ENCODE data around the gene ATXN1. TPM values are rescaled to one million over a fixed set of nuclear protein-coding genes. Genes with fewer than 3 reads are reported as not detected.

Gene ATXN1
- total and polyA plus RNA-seq, 2 of the 13 experiments (the other 11 are each of a cell fraction or from before 2014, with no cell fraction given): 20.7 to 39.5 TPM

DNA sequence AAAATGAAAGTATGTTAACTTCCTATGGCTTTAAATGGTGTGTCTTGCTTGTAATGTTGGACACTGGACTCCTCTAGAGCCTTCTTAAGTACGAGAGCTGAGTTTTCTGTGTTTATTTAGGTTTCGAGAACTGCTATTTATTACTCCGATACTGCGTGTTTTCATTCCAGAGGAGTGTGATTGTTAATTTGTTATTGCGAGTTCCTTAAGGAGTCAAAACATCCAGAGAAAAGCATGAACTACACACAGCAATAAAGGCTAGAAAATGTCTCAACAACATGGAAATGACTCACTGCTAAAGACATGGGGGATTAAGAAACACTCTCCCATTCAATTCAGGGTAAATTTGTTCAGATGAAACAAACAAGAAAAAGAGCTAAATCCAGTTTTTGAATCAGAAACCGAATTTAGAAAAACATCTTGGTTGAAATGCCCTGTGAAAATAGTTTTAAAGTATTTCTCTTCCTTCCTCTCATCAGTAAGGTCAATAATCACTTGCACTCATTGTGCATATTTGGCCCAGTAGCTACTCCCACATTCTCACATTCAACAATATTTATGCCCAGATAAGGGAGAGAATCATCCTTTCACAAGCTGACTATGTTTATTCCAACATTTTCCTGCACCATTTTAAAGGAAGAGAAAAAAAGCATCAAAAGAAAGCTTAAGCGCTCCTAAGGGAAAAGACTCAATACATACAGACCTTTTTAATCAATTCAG, 36.0 kb downstream of the ATXN1 start (continued):
- no peak for TF ChIP-seq PATZ1 (CRISPR knock-in tag; IDR thresholded peaks at IDR 0.05)
- TF ChIP-seq CEBPB (IDR thresholded peaks at IDR 0.05; ENCODE audit: borderline replicate concordance, low read depth, low read length): peak; percentile 11; the same call in 1 of the 2 replicates
- no peak for TF ChIP-seq KLF13 (CRISPR knock-in tag; IDR thresholded peaks at IDR 0.05)
- TF ChIP-seq ZNF230 (CRISPR knock-in tag; IDR thresholded peaks at IDR 0.05): no peak
- TF ChIP-seq FOXA3 (CRISPR knock-in tag; IDR thresholded peaks at IDR 0.05): peak; percentile 3; the same call in 1 of the 2 replicates
- no peak for TF ChIP-seq SNAI1 (CRISPR knock-in tag; IDR thresholded peaks at IDR 0.05; ENCODE audit: borderline replicate concordance)
- TF ChIP-seq, protein P1, sequence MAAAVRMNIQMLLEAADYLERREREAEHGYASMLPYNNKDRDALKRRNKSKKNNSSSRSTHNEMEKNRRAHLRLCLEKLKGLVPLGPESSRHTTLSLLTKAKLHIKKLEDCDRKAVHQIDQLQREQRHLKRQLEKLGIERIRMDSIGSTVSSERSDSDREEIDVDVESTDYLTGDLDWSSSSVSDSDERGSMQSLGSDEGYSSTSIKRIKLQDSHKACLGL (CRISPR knock-in tag; IDR thresholded peaks at IDR 0.05): no peak
- no peak for TF ChIP-seq DNMT1 (CRISPR knock-in tag; IDR thresholded peaks at IDR 0.05)
- no peak for TF ChIP-seq ELF4 (CRISPR knock-in tag; IDR thresholded peaks at IDR 0.05; ENCODE audit: borderline replicate concordance)
- TF ChIP-seq TEAD2 (CRISPR knock-in tag; IDR thresholded peaks at IDR 0.05): no peak

DNA sequence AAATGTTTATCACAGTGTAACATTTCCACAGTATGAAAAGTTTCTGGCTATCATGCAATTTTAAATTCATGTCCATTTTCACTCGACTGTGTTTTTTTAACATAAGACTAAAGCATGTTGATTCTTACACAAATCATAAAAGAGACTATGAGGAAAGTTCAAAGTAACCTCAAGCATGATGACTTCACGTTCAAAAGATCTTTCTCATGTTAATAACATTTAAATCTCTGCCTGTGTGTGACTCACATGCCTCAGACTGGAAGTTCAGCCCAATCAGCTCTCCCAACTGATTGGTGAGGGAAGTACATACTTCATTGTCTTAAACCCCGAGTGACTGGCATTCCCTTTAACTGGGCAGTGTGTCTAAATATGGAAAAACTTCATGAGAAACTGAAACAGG, 37.4 kb downstream of the ATXN1 start:
- Histone ChIP-seq H3K27ac (ENCODE audit: extremely low read length, insufficient read depth, low read length) (peak overlapping the region; percentile 6), H3K4me3 (replicated peaks in 1 of 3; ENCODE audit: insufficient read depth in 1 of 3, low read depth in 2 of 3, low read length in 3 of 3) (no peak overlapping the region), H3K9me3 (ENCODE audit: low read length) (no peaks in the 10 kb centered on the region), H4K20me1 (ENCODE audit: insufficient read depth, low read length) (no peaks in the 10 kb centered on the region), H3K4me2 (ENCODE audit: low read depth, low read length) (no peak overlapping the region), H2AFZ (ENCODE audit: low read length) (no peak overlapping the region), H3K4me1 (ENCODE audit: insufficient read depth, low read length) (peaks cover 86% of the 10 kb centered on the region), H3K27me3 (ENCODE audit: control insufficient read depth in 1 of 2, insufficient read depth in 2 of 2, low read length in 2 of 2) (no peaks in the 10 kb centered on the region), H3K79me2 (ENCODE audit: insufficient read depth, low read length) (peaks cover 63% of the 10 kb centered on the region), H3K9ac (ENCODE audit: insufficient read depth, low read depth, low read length) (no peak overlapping the region), H3K36me3 (replicated peaks in 1 of 2; ENCODE audit: control insufficient read depth in 1 of 2, insufficient read depth in 2 of 2, low read length in 2 of 2) (no peaks in the 10 kb centered on the region)
- ATAC-seq (no peak), DNase-seq (ENCODE audit: low spot score) (peak; percentile 71), FAIRE-seq (no peak)
- 62% methylated on average over 3 of the region's 3 CpGs for WGBS (ENCODE audit: low lambda C conversion rate)
- ChIA-PET POLR2A (interaction anchor here (1.3 to 1.7 kb wide), 3 partner anchors 31 to 38 kb away, joined by 3 to 8 read pairs (median 4); partner anchors contain the start of gene ATXN1), CTCF (ENCODE audit: low intra/inter-chr PET ratio, low total read pairs) (no interaction called here)
- BruUV-seq (replicated peaks): no TSS peak
- in situ Hi-C loops (cut with HindIII; ENCODE audit: extremely low pct_ligation_motif_present, low pct_unique_long_range_greater_than_20kb) (no loop called here), intact Hi-C loops (cut with micrococcal nuclease; ENCODE audit: unreplicated experiment) (no loop called here)
- TF ChIP-seq, protein P2, sequence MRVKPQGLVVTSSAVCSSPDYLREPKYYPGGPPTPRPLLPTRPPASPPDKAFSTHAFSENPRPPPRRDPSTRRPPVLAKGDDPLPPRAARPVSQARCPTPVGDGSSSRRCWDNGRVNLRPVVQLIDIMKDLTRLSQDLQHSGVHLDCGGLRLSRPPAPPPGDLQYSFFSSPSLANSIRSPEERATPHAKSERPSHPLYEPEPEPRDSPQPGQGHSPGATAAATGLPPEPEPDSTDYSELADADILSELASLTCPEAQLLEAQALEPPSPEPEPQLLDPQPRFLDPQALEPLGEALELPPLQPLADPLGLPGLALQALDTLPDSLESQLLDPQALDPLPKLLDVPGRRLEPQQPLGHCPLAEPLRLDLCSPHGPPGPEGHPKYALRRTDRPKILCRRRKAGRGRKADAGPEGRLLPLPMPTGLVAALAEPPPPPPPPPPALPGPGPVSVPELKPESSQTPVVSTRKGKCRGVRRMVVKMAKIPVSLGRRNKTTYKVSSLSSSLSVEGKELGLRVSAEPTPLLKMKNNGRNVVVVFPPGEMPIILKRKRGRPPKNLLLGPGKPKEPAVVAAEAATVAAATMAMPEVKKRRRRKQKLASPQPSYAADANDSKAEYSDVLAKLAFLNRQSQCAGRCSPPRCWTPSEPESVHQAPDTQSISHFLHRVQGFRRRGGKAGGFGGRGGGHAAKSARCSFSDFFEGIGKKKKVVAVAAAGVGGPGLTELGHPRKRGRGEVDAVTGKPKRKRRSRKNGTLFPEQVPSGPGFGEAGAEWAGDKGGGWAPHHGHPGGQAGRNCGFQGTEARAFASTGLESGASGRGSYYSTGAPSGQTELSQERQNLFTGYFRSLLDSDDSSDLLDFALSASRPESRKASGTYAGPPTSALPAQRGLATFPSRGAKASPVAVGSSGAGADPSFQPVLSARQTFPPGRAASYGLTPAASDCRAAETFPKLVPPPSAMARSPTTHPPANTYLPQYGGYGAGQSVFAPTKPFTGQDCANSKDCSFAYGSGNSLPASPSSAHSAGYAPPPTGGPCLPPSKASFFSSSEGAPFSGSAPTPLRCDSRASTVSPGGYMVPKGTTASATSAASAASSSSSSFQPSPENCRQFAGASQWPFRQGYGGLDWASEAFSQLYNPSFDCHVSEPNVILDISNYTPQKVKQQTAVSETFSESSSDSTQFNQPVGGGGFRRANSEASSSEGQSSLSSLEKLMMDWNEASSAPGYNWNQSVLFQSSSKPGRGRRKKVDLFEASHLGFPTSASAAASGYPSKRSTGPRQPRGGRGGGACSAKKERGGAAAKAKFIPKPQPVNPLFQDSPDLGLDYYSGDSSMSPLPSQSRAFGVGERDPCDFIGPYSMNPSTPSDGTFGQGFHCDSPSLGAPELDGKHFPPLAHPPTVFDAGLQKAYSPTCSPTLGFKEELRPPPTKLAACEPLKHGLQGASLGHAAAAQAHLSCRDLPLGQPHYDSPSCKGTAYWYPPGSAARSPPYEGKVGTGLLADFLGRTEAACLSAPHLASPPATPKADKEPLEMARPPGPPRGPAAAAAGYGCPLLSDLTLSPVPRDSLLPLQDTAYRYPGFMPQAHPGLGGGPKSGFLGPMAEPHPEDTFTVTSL (CRISPR knock-in tag; IDR thresholded peaks at IDR 0.05; ENCODE audit: borderline replicate concordance): peak; percentile 30; the same call in 1 of the 2 replicates
- TF ChIP-seq RFX3 (CRISPR knock-in tag; IDR thresholded peaks at IDR 0.05) (no peak), FOSL2 (CRISPR knock-in tag; IDR thresholded peaks at IDR 0.05) (peak; percentile 57), ELF3 (CRISPR knock-in tag; IDR thresholded peaks at IDR 0.05) (0 out of 2 replicates have a peak, but pooled peaks have one; percentile 15)
